HepG2 (cell line): ENCODE results near the gene TASP1. TPM values are rescaled to one million over a fixed set of nuclear protein-coding genes. Genes with fewer than 3 reads are reported as not detected.
A peak's percentile ranks its signal among the peaks of the same experiment; 100 is the strongest.
"Not testable (repeated sequence)": the region's sequence is repeated elsewhere in the genome, so short reads cannot be mapped to it uniquely, and the experiment has no call there.

Experiments
- CBX1 ChIP-seq: IDR thresholded peaks from one replicate; pipeline ENCODE4 v1.6.1; 2016; ENCODE audit warnings: antibody characterized with exemption, low read depth
- FOXA1 ChIP-seq, 2 experiments: fragments of 450-650 bp in 1 of 2; sonication (generic) in 1 of 2; formaldehyde crosslinking in 1 of 2; IDR thresholded peaks; 2 replicates each; pipeline versions ENCODE4 v1.4.0 to v1.6.1; 2016 to 2020; ENCODE audit warnings: missing genetic modification reagents in 1 of 2
- FOXJ3 ChIP-seq: sonication (generic); formaldehyde crosslinking; IDR thresholded peaks from 2 replicates; pipeline ENCODE4 v1.4.0; 2020; ENCODE audit warnings: missing genetic modification reagents, mild to moderate bottlenecking, borderline replicate concordance
- FOXP4 ChIP-seq: sonication (generic); formaldehyde crosslinking; IDR thresholded peaks from 2 replicates; pipeline ENCODE4 v1.4.0; 2020; ENCODE audit warnings: missing genetic modification reagents
- HNRNPL ChIP-seq: fragments of 200-400 bp; formaldehyde crosslinking; IDR thresholded peaks from 2 replicates; pipeline ENCODE4 v1.6.1; 2017; ENCODE audit warnings: mild to moderate bottlenecking, low read depth, low read length
- JUN ChIP-seq: sonication (generic); formaldehyde crosslinking; IDR thresholded peaks from 2 replicates; pipeline ENCODE4 v1.4.0; 2020; ENCODE audit warnings: mild to moderate bottlenecking, missing genetic modification reagents
- KDM4B ChIP-seq: sonication (generic); formaldehyde crosslinking; IDR thresholded peaks from 2 replicates; pipeline ENCODE4 v1.4.0; 2020; ENCODE audit warnings: missing genetic modification reagents
- MEF2D ChIP-seq: sonication (generic); formaldehyde crosslinking; IDR thresholded peaks from 2 replicates; pipeline ENCODE4 v1.5.1; 2020; ENCODE audit warnings: mild to moderate bottlenecking, missing genetic modification reagents
- MIER3 ChIP-seq: IDR thresholded peaks from 2 replicates; pipeline ENCODE4 v1.6.1; 2016; ENCODE audit warnings: missing compliant biosample characterization, borderline replicate concordance
- MYC ChIP-seq: sonication (generic); formaldehyde crosslinking; IDR thresholded peaks from 2 replicates; pipeline ENCODE4 v1.9.0; 2021; ENCODE audit warnings: missing genetic modification reagents, borderline replicate concordance
- PAXIP1 ChIP-seq: sonication (generic); formaldehyde crosslinking; conservative IDR thresholded peaks from 2 replicates; pipeline ENCODE4 v1.4.0; 2020; ENCODE audit warnings: mild to moderate bottlenecking, missing genetic modification reagents, moderate library complexity
- RAD21 ChIP-seq: fragments of 450-650 bp; formaldehyde crosslinking; IDR thresholded peaks from 2 replicates; pipeline ENCODE4 v1.5.0; 2020; ENCODE audit warnings: mild to moderate bottlenecking
- SMAD3 ChIP-seq: sonication (generic); formaldehyde crosslinking; IDR thresholded peaks from 2 replicates; pipeline ENCODE4 v1.4.0; 2020; ENCODE audit warnings: missing genetic modification reagents
- TEAD3 ChIP-seq: optimal IDR thresholded peaks from 2 replicates; pipeline ENCODE3; 2016; ENCODE audit warnings: borderline replicate concordance
- ZFP41 ChIP-seq: sonication (generic); formaldehyde crosslinking; IDR thresholded peaks from 2 replicates; pipeline ENCODE4 v1.4.0; 2020; ENCODE audit warnings: mild to moderate bottlenecking, missing genetic modification reagents, borderline replicate concordance
- ZNF280D ChIP-seq: sonication (generic); formaldehyde crosslinking; IDR thresholded peaks from 2 replicates; pipeline ENCODE4 v1.5.1; 2020; ENCODE audit warnings: mild to moderate bottlenecking, missing genetic modification reagents
- ZNF510 ChIP-seq: sonication (generic); formaldehyde crosslinking; IDR thresholded peaks from 2 replicates; pipeline ENCODE4 v1.4.0; 2020; ENCODE audit warnings: low read depth, mild to moderate bottlenecking, missing genetic modification reagents
- ZZZ3 ChIP-seq: sonication (generic); formaldehyde crosslinking; IDR thresholded peaks from 2 replicates; pipeline ENCODE4 v1.4.0; 2020; ENCODE audit warnings: missing genetic modification reagents, mild to moderate bottlenecking, borderline replicate concordance
- polyA plus RNA-seq, 8 experiments: library from polyadenylated mRNA; depleted of rRNA in 3 of 8; stranded (reverse) in 7 of 8; unstranded in 1 of 8; fragments of >200 nt; fragmentation: Illumina TruSeq in 4 of 8; extraction: Trizol in 4 of 8; gene quantifications; 2 replicates each; pipeline versions ENCODE4 v1.2.1 to v1.2.3, GENCODE V29; 2011 to 2016; ENCODE audit warnings: low read depth in 4 of 8, missing spikeins in 1 of 8, mixed read lengths in 1 of 8; ENCODE audit not compliant: insufficient read depth in 1 of 8
- total RNA-seq, 5 experiments: library from RNA; depleted of rRNA; stranded (reverse); fragments of >200 nt; fragmentation: Illumina TruSeq; extraction: Trizol; gene quantifications; 2 replicates each; pipeline ENCODE4 v1.2.3, GENCODE V29; 2016; ENCODE audit warnings: low read depth in 1 of 5

The TASP1 gene
- total and polyA plus RNA-seq, 2 of the 13 experiments (the other 11 are each of a cell fraction or from before 2014, with no cell fraction given), result 10.0 to 25.2 TPM

GRCh38 chr20:13380497-13381229 is 258.1 kb downstream of the TASP1 start (continued):
- peak; percentile 41; the same call in 1 of the 2 replicates for TF ChIP-seq ZNF280D (CRISPR knock-in tag)
- TF ChIP-seq KDM4B (CRISPR knock-in tag), result peak; percentile 69; the same call in 1 of the 2 replicates
- peak; percentile 28; the same call in 1 of the 2 replicates for TF ChIP-seq ZFP41
- peak; percentile 62 for TF ChIP-seq TEAD3 (CRISPR knock-in tag)
- 0 out of 2 replicates have a peak, but pooled peaks have one; percentile 58 for TF ChIP-seq ZZZ3 (CRISPR knock-in tag)
- TF ChIP-seq JUN, result 0 out of 2 replicates have a peak, but pooled peaks have one; percentile 43
- TF ChIP-seq FOXA1 (IDR thresholded peaks at IDR 0.05), result not testable (repeated sequence)
- peak; percentile 95 for TF ChIP-seq FOXA1 (CRISPR knock-in tag; IDR thresholded peaks at IDR 0.05)
- TF ChIP-seq MYC (CRISPR knock-in tag), result peak; percentile 56; the same call in 1 of the 2 replicates
- peak; percentile 67 for TF ChIP-seq FOXJ3
- TF ChIP-seq PAXIP1 (CRISPR knock-in tag), result peak; percentile 92
- TF ChIP-seq MEF2D (CRISPR knock-in tag), result peak; percentile 75; the same call in 1 of the 2 replicates
- peak; percentile 58 for TF ChIP-seq CBX1
- TF ChIP-seq SMAD3, result 0 out of 2 replicates have a peak, but pooled peaks have one; percentile 24
- TF ChIP-seq FOXP4 (CRISPR knock-in tag), result peak; percentile 79
- 0 out of 2 replicates have a peak, but pooled peaks have one; percentile 27 for TF ChIP-seq HNRNPL
- TF ChIP-seq RAD21 (CRISPR knock-in tag), result peak; percentile 42; the same call in 1 of the 2 replicates
- peak; percentile 83; the same call in 1 of the 2 replicates for TF ChIP-seq ZNF510 (CRISPR knock-in tag)
- TF ChIP-seq MIER3, result peak; percentile 70; the same call in 1 of the 2 replicates
